SU-DHL-6 (cell line): Measurements from ENCODE around the gene TMPRSS11A.

Source experiments
- H2AFZ ChIP-seq: fragments of 200-600 bp; sonication (generic); 2 replicates; pipeline ENCODE4 v1.6.1; 2014; ENCODE audit warnings: low read depth, mild to moderate bottlenecking, moderate library complexity, mixed read lengths, antibody characterized with exemption, low read length; ENCODE audit not compliant: severe bottlenecking
- H3F3A ChIP-seq: fragments of 200-600 bp; shearing (Covaris generic); 2 replicates; pipeline ENCODE4 v1.6.0; 2016; ENCODE audit warnings: antibody characterized with exemption, mild to moderate bottlenecking; ENCODE audit not compliant: insufficient read depth
- H3K27ac ChIP-seq: fragments of 200-600 bp; sonication (generic); 2 replicates; pipeline ENCODE4 v1.5.1; 2016; ENCODE audit warnings: low read depth, mild to moderate bottlenecking, low read length, moderate library complexity, mixed read lengths
- H3K27me3 ChIP-seq: fragments of 200-600 bp; sonication (generic), shearing (Covaris generic); 2 replicates; pipeline ENCODE4 v1.6.0; 2014; ENCODE audit warnings: mild to moderate bottlenecking, low read length
- H3K36me3 ChIP-seq: fragments of 200-600 bp; sonication (generic); 2 replicates; pipeline ENCODE4 v1.6.1; 2014; ENCODE audit warnings: mild to moderate bottlenecking, low read length, mixed read lengths
- H3K4me2 ChIP-seq: fragments of 300-600, 200-600 bp; shearing (Covaris generic), sonication (generic); 2 replicates; pipeline ENCODE4 v1.6.0; 2014; ENCODE audit warnings: low read length, low read depth, mild to moderate bottlenecking; ENCODE audit not compliant: poor library complexity, severe bottlenecking
- H3K4me3 ChIP-seq: fragments of 200-600 bp; sonication (generic); 2 replicates; pipeline ENCODE4 v1.5.1; 2014; ENCODE audit warnings: antibody characterized with exemption, low read length, mild to moderate bottlenecking, mixed read lengths; ENCODE audit not compliant: insufficient read depth, poor library complexity, severe bottlenecking
- H3K79me2 ChIP-seq: fragments of 200-600 bp; sonication (generic); 2 replicates; pipeline ENCODE4 v1.6.1; 2014; ENCODE audit warnings: mild to moderate bottlenecking, low read length, moderate library complexity; ENCODE audit not compliant: insufficient read depth
- H3K9ac ChIP-seq: fragments of 200-600 bp; sonication (generic); 2 replicates; pipeline ENCODE4 v1.7.0; 2014; ENCODE audit warnings: mild to moderate bottlenecking, low read length
- H3K9me2 ChIP-seq: fragments of 200-600 bp; sonication (generic); replicated peaks from 2 replicates; pipeline ENCODE4 v1.6.1; 2014; ENCODE audit warnings: low read length; ENCODE audit not compliant: insufficient read depth
- H3K9me3 ChIP-seq: fragments of 200-600 bp; sonication (generic); 2 replicates; pipeline ENCODE4 v1.6.1; 2014; ENCODE audit warnings: low read length, mixed read lengths; ENCODE audit not compliant: insufficient read depth
- H4K20me1 ChIP-seq: fragments of 200-600 bp; sonication (generic); 2 replicates; pipeline ENCODE4 v1.6.1; 2014; ENCODE audit warnings: low read depth, mild to moderate bottlenecking, antibody characterized with exemption, low read length, moderate library complexity, mixed read lengths
- CTCF ChIP-seq: fragments of 200-600 bp; sonication (generic); IDR thresholded peaks from one replicate; pipeline ENCODE4 v1.5.1; 2017; ENCODE audit warnings: antibody characterized with exemption, mild to moderate bottlenecking, low read length, moderate library complexity; ENCODE audit not compliant: insufficient read depth, poor library complexity, severe bottlenecking
- EZH2phosphoT487 ChIP-seq: fragments of 200-600 bp; sonication (generic), shearing (Covaris generic); conservative IDR thresholded peaks from 2 replicates; pipeline ENCODE4 v1.6.1; 2018; ENCODE audit warnings: mild to moderate bottlenecking, antibody characterized with exemption, low read length, moderate library complexity, mixed read lengths

TMPRSS11A gene

GRCh38 chr4:67929426-67929825, 33.9 kb downstream of the TMPRSS11A start:
- Histone ChIP-seq H3K36me3 (no peaks in the 10 kb centered on the region), H3K27me3 (no peaks in the 10 kb centered on the region), H3K9me3 (no peaks in the 10 kb centered on the region), H4K20me1 (no peaks in the 10 kb centered on the region), H2AFZ (no peak overlapping the region), H3F3A (no peaks in the 10 kb centered on the region), H3K4me2 (no peak overlapping the region), H3K4me3 (no peak overlapping the region), H3K9me2 (no peaks in the 10 kb centered on the region), H3K79me2 (no peaks in the 10 kb centered on the region), H3K27ac (no peak overlapping the region), H3K9ac (no peak overlapping the region)
- TF ChIP-seq CTCF = no peak
- TF ChIP-seq EZH2phosphoT487 = no peak

GRCh38 chr4:67928546-67928945, 34.7 kb downstream of the TMPRSS11A start:
- no peak overlapping the region for H3K4me3 ChIP-seq
- no peaks in the 10 kb centered on the region for H3K27me3 ChIP-seq
- no peaks in the 10 kb centered on the region for H3K9me3 ChIP-seq
- H3F3A ChIP-seq = no peaks in the 10 kb centered on the region
- H2AFZ ChIP-seq = no peak overlapping the region
- TF ChIP-seq EZH2phosphoT487 (no peak), CTCF (no peak)
- H3K9ac ChIP-seq = no peak overlapping the region
- no peaks in the 10 kb centered on the region for H3K79me2 ChIP-seq
- no peaks in the 10 kb centered on the region for H3K9me2 ChIP-seq
- no peaks in the 10 kb centered on the region for H4K20me1 ChIP-seq
- H3K4me2 ChIP-seq = no peak overlapping the region
- H3K36me3 ChIP-seq = no peaks in the 10 kb centered on the region
- no peak overlapping the region for H3K27ac ChIP-seq

GRCh38 chr4:67927251-67927650, 36.0 kb downstream of the TMPRSS11A start:
- no peaks in the 10 kb centered on the region for H3K79me2 ChIP-seq

More at GRCh38 chr4:67927251-67927650, 36.0 kb downstream of the TMPRSS11A start:
- TF ChIP-seq CTCF = no peak
- TF ChIP-seq EZH2phosphoT487 = no peak
- no peaks in the 10 kb centered on the region for H3F3A ChIP-seq
- H2AFZ ChIP-seq = no peak overlapping the region
- no peak overlapping the region for H3K9ac ChIP-seq
- no peaks in the 10 kb centered on the region for H3K9me3 ChIP-seq
- no peak overlapping the region for H3K4me3 ChIP-seq
- no peaks in the 10 kb centered on the region for H3K36me3 ChIP-seq
- H3K27ac ChIP-seq = no peak overlapping the region
- H3K9me2 ChIP-seq = no peaks in the 10 kb centered on the region
- H3K27me3 ChIP-seq = no peaks in the 10 kb centered on the region
- H4K20me1 ChIP-seq = no peaks in the 10 kb centered on the region
- H3K4me2 ChIP-seq = no peak overlapping the region
